ENCODE results near the gene PPP1R3E.

PPP1R3E gene

DNA sequence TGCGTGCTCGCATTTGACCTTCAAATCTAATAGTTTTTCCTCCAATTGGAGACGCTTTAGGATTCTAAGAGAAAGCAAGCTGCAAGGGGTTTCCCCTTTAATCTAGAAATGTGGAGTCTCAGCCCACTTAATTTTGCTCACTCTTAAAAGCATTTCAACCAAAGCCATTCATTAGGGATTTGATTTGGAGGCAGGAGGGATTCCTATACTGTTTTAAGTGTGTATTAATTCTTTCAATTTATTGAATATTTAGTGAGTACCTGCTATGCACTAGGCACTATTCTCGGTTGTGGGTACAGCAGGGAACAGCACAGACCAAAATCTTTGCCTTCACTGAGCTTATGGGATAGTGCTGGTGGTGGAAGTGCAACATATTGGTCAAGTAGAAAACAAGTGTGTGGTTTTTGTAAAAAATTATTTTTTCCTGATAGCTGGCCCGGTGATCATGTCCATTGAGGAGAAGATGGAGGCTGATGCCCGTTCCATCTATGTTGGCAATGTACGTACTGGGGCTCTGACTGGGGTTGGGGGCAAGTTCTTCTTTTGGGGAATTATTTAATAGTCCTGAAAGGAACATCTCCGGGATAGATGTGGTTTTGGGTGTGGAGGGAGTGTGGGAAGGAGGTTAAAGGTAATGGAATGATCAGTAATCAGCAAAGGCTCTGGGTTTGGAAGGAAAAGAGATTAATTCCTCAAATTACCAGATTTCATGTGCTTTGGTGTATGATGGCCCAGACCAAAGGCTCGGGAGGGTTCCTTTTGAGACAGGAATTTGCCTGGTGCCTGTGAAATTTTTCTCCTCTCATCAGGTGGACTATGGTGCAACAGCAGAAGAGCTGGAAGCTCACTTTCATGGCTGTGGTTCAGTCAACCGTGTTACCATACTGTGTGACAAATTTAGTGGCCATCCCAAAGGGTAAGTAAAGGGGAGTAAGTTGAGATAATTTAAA lies 20.2 kb upstream of the PPP1R3E start:
- DNase-seq (ENCODE audit: low spot score): no peak

DNA sequence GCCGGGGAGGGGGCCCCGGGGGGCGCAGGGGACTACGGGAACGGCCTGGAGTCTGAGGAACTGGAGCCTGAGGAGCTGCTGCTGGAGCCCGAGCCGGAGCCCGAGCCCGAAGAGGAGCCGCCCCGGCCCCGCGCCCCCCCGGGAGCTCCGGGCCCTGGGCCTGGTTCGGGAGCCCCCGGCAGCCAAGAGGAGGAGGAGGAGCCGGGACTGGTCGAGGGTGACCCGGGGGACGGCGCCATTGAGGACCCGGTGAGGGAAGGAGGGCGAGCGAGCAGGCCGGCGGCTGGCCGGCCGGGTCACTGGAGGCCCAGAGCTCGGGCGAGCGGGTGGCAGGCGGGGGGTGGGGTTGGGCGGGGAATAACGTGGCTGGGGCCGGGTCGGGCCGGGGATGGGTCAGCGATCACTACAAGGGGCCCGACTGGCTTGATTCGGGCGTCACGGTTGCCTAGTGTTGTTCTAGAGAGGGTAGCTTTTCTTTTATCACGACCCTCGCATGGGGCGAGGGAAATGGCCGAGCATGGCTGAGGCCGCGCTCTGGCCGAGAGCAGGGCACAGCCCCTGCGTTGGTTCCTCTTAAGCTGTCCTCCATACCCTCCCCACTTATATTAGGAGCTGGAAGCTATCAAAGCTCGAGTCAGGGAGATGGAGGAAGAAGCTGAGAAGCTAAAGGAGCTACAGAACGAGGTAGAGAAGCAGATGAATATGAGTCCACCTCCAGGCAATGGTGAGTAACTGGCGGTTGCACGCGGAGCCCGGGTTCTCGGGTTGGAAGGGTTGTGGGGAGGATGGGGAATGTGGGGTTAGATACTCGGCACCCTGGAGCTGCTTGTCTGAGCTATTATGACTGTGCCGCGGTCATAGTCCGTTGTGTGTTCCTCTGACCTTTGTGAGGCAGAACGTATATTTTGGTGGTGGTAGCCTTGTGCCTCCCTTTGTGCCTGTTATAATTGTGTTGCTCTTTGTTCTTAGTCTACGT lies 19.2 kb upstream of the PPP1R3E start:
- DNase-seq (ENCODE audit: low spot score): no peak

DNA sequence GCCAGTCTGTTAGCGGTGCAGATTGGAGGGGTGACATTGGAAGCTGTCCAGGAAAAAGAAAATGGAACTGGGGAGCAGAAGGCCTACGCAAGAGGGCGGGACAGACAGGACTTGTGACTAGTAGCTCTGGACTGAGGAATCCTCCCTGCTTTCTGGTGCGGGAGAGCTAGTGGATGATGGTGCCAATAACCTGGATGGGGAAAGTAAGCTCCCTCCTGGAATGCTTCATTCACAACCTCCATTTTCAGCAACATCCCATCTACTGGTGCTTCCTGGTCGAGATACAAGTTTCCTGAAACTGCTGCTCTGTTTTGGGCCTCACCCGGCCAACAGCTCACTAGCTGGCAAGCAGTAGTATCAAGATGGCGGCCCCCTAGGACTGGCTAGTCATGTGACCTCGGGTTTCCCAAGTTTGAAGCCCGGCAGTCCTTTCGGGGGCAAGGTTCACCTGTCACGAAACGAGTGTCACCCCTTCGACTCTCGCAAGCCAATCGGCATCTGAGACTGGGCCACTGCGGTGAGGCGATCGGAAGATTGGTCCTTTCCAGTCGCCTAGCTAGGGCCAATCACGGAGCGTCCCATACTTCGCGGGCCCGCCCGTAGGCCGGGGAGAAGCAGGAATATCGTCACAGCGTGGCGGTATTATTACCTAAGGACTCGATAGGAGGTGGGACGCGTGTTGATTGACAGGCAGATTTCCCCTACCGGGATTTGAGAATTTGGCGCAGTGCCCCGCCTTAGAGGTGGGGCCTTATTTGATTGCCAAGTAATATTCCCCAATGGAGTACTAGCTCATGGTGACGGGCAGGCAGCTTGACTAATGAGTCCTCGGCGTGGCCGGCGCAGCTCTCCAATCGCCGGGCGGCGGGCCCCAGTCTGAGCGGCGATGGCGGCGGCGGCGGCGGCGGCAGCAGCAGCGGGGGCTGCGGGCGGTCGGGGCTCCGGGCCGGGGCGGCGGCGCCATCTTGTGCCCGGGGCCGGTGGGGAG lies 18.2 kb upstream of the PPP1R3E start, which contains the start of gene PABPN1:
Gene PABPN1, plus strand, starts transcription at position 874 of the 988 bp plus-strand sequence. Its CDS starts 13 bp downstream, at position 887.
- peak; percentile 100 for DNase-seq (ENCODE audit: low spot score)

DNA sequence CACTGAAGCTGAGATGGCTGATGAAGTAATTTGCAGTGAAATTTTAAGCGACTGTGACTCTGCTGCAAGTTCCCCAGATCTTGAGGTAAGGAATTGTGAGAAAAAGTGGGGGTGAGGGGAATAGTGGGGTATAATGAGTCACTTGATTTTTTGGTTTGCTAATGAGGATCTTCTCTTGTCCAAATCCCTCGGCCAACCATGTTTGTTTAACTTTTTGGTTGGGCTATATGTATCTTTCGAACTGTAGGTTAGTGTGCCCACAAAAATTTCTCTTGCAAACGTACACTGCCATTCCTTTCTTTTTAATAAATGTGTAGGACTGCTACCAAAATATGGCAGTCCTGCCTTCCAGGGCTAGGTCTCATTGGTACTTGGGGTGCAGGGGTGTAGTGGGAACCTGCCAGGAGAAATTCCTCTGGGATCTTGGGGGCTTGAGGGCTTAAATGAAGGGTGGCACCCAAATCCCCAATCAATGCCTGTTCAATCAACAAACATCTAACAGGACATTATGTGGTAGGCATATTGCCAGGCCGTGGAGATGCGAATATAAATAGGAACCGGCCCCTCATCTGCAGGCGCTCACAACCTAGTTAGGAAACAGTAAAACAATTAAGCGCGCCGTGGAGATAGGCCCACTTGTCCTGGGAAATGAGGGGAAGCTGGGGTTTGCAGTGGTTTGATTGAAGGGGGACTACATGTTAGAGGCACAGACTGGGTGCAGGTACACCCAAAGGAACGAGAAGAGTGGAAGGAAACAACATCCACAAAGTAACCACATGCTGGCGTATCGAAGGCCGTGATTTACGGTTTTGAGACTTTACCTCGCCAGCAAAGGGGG lies 17.3 kb upstream of the PPP1R3E start:
- DNase-seq (ENCODE audit: low spot score): no peak

DNA sequence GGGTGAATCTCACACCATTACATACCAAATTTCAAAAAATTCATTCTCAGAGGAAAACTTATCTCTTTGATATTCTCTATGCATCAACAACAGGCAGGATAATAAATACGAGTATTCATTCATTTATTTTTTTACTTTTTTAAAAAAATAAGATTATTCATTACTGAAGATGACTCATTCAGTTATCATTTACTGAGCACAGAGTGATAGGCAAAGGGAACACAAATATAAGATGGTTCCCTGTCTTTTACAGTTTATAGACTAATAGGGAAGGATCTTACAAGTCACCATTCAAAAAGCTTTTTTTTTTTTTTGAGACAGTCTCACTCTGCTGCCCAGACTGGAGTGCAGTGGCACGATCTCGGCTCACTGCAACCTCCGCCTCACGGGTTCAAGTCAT lies 13.6 kb upstream of the PPP1R3E start:
- DNase-seq (ENCODE audit: low spot score): no peak

DNA sequence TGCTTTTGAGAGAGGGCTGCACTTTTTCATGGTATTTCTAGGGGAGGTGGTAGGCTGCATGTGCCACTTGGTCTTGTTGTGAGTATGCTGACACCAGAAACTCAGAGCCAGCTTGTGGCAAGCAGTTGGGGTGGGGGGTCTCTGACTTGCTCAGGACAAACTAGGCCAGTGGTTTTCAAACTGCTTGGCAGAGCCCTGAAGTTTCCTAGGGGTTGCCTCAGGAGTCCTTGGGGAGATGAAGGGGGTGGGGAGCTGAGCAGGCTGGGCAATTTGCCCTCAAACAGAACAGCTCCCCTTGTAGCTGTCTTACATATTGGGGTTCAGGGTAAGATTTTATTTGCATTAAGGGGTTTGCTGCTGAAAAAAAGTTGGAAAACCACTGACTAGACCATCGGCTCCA lies 7.9 kb upstream of the PPP1R3E start:
- DNase-seq (ENCODE audit: low spot score): no peak

DNA sequence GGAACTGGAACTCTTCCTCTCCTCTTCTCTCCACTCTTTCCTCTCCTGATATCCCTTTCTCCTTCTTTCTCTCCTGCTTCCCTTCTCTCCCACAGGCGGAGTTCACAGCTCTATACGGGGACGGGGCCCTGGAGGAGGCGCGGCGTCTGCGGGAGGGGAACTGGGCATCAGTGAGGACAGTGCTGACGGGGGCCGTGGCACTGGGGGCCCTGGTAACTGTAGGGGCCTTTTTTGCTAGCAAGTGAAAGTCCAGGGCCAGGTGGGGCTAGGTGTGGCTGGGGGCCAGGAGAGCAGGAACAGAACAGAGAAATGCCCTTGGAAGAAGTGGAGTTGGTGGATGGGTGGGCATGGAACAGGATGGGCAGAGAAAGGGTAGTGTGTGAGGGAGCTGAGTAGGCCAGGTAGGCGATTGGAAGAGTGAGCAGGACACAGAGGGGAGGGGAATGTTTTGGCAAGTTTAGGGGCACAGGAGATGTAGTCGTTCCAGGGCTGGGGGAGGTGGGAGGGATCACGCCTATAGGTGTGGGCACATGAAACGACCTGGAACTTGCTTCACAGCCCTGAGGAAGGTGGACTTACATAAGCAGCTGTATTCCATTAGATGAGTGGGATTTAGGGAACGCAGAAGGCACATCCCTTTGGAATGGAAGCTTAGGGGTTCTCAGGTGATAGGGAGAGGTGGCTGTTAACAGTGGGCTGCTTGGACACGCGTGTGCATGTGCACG lies 6.2 kb upstream of the PPP1R3E start:
- DNase-seq (ENCODE audit: low spot score): no peak

DNA sequence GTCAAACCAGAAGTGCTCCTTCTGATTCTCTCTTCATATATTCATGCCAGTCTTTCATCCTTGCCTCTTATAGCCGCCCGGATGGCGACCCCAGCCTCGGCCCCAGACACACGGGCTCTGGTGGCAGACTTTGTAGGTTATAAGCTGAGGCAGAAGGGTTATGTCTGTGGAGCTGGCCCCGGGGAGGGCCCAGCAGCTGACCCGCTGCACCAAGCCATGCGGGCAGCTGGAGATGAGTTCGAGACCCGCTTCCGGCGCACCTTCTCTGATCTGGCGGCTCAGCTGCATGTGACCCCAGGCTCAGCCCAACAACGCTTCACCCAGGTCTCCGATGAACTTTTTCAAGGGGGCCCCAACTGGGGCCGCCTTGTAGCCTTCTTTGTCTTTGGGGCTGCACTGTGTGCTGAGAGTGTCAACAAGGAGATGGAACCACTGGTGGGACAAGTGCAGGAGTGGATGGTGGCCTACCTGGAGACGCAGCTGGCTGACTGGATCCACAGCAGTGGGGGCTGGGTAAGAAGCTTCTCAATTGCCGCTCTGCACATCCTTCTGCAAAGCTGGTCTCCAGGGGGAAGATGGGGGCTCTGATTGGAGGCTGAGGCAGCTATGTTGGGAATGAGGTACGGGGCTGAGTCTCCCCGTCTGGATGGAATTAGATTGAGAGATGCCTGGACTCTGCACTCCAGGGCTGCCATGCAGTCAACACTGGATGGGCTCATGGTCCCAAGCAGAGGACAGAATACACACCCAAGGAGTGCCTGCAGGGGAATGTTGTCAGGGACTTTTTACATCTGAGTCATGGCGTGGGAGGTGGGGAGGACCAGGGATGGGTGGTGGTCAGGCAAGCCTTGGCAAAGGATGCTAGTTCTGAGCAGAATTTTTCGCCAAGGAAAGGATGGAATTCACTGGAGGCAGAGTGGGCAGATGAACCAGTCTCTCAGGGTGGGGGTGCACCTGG lies 5.3 kb upstream of the PPP1R3E start:
- DNase-seq (ENCODE audit: low spot score): no peak

DNA sequence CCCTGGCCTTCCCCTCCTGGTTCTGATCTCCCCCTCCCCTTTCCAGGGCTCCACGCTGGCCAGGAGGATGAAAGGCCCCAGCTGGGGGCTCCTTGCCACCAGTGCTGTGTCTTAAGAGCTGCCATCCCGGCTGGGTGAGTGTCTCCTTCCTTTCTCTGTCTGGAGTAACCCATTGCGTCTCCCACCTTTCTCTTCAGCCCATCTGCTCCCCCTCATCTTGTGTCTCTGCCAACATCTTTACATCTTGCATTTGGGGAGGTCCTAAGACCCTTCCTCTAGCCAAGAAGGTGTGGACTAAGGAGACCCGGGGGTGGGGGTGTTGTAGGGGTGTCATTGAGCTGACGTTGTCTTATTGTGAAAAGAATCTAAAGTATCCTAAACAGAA lies 4.5 kb upstream of the PPP1R3E start:
- DNase-seq (ENCODE audit: low spot score): no peak

DNA sequence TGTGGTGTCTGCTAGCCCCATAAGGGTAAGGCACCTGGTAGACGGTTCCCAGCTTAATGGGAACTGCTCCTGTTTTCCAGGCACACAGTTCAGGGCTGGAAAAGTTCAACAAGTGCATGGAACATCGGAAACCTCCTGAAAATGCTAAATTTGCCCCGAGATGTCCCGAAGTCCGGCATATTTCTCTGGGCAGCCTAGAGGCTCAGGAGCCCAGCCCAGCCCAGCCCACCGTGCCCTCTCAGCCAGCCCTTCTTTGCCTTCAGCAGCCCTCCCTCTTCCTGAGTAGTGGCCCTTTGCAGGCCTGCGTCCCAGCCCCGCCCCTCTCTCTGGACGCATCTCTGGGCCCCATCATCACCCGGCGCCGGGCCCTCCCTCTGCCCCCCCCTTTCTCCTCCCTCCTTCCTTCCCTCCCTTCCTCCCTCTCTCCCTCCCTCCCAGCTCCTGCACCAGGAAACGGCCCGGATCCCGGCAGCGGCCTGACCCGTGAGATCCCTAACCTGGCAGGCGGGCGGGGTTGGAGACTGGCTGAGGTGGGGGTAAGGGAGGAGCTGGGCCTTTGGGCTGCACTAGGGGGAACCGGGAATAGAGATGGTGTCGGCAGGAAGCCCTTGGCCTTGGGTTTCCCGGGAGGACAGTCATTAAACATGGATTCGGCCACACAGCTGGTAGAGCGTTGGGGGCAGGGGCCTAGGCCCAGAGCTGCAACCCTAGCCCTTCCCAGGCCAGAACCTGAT lies 3.9 kb upstream of the PPP1R3E start, which contains the start of gene BCL2L2:
Gene BCL2L2, plus strand, starts transcription at position 422 of the 734 bp plus-strand sequence. CDS start 935 bp downstream, outside the sequence.
- DNase-seq (ENCODE audit: low spot score): peak; percentile 93

DNA sequence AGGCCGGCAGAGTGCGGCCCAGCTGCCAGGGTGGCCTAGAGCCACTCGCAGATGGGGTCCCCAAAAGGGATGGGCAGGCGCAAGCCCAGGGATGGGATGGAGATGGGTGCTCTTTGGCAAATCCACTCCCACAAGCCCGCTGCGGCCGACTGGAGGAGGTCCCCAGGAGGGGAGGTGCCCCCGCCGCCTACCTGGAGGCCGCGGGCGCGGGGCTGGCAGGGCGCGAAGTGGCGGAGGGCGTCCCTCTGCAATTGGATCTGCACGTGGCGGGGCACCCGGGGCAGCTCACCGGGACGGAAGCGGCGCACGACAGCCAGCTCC lies 730 bp downstream of the PPP1R3E start:
- no peak for DNase-seq (ENCODE audit: low spot score)

DNA sequence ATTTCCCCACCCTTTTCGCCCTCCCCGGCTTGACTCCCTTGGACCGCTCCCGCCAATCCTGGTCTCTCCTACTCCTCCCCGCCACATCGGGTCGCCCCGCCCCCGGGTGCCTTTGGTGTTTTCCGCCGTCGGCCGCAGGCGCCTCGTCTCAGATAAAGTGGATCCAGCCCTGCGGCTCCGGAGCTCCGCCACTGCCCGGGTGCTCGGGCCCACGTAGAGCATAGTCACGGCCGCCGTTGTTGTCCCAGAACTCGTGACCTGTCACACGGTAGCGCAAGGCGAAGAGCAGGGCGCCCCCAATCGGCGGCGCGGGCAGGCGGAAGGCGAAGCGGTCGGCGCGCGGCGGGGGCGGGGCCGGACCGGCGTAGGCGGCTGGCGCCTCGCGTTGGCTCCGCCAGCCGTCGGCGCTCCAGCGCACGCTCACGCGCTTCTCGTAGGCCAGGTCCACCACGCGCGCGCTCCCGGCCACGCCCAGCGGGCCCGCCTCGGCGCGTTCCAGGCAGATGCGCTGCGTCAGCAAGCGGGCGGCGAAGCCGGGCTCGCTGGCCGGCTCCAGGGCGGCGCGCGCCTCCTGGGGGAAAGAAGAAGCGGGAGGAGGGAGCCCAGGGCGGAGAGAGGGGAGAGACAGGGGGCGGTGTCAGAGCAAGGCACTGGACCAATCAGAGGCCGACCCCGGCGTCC lies 1.2 kb downstream of the PPP1R3E start:
- DNase-seq (ENCODE audit: low spot score): peak; percentile 99

DNA sequence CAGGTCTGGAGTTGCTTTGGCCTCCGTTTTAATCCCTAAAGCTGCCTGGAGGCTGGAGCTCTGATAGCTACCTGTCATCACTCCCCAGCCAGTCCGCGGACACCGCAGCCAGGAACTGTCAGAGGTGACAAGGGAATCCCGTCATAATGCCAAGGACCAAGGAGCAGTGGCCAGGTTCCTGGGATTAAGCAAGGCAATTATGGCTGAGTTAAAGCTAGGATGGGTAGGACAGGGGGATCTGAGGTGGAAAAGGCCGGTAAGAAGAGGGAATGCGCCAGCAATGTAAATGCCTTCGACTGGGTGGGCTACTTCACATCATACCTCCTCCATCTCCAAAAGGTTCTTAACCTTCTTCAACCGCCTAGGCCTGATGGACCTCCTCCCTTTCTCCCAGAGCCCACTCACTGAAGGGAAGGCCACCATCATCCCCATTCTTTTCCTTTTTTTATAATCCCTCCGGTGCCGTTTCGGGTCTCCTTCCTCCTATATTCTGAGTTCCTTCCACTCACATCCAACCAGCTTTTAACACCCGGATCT lies 1.9 kb downstream of the PPP1R3E start:
- no peak for DNase-seq (ENCODE audit: low spot score)

DNA sequence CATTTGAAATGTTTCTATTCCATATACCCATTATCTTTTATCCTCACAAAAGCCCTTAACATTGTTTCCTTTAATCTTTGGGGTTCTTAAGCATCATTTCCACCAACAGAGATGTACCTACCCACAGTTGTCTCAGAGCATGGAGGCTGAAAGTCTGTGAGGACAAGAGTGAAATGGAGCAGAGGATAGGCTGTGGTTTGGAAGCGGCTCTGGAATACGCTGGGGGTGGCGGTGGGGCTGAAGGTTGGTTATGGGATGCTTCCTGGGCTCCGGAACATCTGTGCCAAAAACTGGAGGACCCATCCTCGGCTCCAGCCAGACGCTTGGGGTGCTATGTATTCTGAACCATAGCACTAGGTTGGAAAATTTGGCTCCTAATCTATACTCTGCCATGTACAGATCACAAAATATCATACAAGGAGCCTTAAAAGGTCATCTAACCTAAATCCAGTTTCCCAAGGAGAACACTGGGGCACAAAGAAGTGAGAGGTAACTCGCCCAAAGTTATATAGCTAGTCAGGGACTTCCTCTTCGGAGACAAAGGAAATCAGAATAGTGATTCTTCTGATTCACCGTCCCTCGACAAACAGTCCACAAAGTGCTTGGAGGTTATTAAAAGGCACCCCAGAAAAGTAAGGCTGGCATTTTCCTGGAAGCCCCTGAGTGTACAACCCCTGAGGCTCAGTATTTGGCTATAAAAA lies 2.5 kb downstream of the PPP1R3E start:
- no peak for DNase-seq (ENCODE audit: low spot score)

DNA sequence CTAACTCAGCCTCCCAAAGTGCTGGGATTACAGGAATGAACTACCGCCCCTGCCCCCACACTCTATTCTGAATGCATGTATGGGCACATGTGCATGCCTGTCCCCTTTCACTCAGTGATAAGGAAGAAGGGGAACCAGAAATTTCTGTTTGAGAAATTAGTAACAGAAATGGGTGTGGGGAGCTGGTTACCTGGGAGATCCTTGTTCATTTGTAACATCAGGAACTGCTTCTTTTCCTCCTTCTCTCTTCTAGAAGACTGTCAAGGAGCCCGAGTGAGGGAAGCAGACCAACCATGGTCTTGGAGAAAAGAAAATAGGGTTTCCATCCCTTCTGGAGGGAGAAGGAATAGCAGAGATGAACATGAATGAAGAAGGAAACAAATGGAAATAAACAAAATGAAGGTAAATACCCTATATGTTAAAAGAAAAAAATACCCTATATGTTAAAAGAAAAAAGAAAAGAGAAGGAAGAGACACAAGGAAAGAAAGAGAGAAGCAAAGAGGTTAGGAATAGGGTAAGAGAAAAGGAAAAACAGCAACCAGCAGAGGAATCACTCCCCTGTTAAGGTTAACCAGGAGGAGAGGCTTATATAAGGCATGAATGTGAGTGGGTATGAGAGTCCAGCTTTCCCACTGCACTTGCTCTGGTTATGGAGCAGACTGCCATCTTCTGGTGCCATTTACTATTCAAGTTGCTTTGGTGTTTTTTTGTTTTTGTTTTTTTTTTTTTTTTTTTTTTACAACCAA lies 3.3 kb downstream of the PPP1R3E start:
- peak; percentile 66 for DNase-seq (ENCODE audit: low spot score)
